Loucy (cell line): ENCODE results near the gene ZBTB11.

Source experiments
- EZH2phosphoT487 ChIP-seq: fragments of 200-600 bp; IDR thresholded peaks from 2 replicates; pipeline ENCODE4 v1.6.1; 2018; ENCODE audit warnings: antibody characterized with exemption, mild to moderate bottlenecking, moderate library complexity, borderline replicate concordance
- TF ChIP-seq, protein P1 (sequence below): fragments of 200-600 bp; sonication (generic); conservative IDR thresholded peaks from 2 replicates; pipeline ENCODE4 v1.5.1; 2014; ENCODE audit warnings: mild to moderate bottlenecking, antibody characterized with exemption, low read length

DNA sequence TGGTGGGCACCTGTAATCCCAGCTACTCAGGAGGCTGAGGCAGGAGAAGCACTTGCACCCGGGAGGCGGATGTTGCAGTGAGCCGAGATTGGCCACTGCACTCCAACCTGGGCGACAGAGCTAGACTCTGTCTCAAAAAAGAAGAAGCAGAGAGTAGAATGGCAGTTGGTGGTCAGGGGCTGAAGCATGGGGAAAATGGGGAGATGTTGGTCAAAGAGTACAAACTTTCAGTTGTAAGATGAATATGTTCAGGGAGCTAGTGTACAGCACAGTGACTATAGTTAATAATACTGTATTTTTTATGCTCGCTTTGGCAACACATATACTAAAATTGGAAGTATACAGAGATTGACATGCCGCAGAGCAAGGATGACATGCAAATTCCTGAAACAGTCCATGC is 61.4 kb downstream of the ZBTB11 start:
- TF ChIP-seq, protein P1, sequence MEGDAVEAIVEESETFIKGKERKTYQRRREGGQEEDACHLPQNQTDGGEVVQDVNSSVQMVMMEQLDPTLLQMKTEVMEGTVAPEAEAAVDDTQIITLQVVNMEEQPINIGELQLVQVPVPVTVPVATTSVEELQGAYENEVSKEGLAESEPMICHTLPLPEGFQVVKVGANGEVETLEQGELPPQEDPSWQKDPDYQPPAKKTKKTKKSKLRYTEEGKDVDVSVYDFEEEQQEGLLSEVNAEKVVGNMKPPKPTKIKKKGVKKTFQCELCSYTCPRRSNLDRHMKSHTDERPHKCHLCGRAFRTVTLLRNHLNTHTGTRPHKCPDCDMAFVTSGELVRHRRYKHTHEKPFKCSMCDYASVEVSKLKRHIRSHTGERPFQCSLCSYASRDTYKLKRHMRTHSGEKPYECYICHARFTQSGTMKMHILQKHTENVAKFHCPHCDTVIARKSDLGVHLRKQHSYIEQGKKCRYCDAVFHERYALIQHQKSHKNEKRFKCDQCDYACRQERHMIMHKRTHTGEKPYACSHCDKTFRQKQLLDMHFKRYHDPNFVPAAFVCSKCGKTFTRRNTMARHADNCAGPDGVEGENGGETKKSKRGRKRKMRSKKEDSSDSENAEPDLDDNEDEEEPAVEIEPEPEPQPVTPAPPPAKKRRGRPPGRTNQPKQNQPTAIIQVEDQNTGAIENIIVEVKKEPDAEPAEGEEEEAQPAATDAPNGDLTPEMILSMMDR, result no peak
- TF ChIP-seq EZH2phosphoT487, result no peak
